ENCODE data around the gene BRD7.

BRD7 gene

GRCh38 chr16:50275428-50276325 lies 93.1 kb downstream of the BRD7 start:
- DNase-seq (ENCODE audit: extremely low read depth in 1 of 2, low read depth in 1 of 2), result no peak

- no peak for DNase-seq (ENCODE audit: extremely low read depth in 1 of 2, low read depth in 1 of 2)
These were observed 93.7 kb downstream of the BRD7 start for GRCh38 chr16:50275098-50275415.

GRCh38 chr16:50274326-50275097 lies 94.3 kb downstream of the BRD7 start:
- peak in 1 of 2 donors; percentile 37 for DNase-seq (ENCODE audit: extremely low read depth in 1 of 2, low read depth in 1 of 2)

- DNase-seq (ENCODE audit: extremely low read depth in 1 of 2, low read depth in 1 of 2), result no peak
These were observed 94.9 kb downstream of the BRD7 start for GRCh38 chr16:50273888-50274325.

GRCh38 chr16:50273382-50273690 lies 95.5 kb downstream of the BRD7 start:
- no peak for DNase-seq (ENCODE audit: extremely low read depth in 1 of 2, low read depth in 1 of 2)

GRCh38 chr16:50272687-50273381 lies 96.0 kb downstream of the BRD7 start:
- DNase-seq (ENCODE audit: extremely low read depth in 1 of 2, low read depth in 1 of 2), result no peak

GRCh38 chr16:50272111-50272571 lies 96.6 kb downstream of the BRD7 start:
- DNase-seq (ENCODE audit: extremely low read depth in 1 of 2, low read depth in 1 of 2), result no peak

- no peak for DNase-seq (ENCODE audit: extremely low read depth in 1 of 2, low read depth in 1 of 2)
These were observed 97.4 kb downstream of the BRD7 start for GRCh38 chr16:50271148-50272041.

- DNase-seq (ENCODE audit: extremely low read depth in 1 of 2, low read depth in 1 of 2), result no peak
These were observed 98.2 kb downstream of the BRD7 start for GRCh38 chr16:50270510-50271147.

- DNase-seq (ENCODE audit: extremely low read depth in 1 of 2, low read depth in 1 of 2), result no peak
These were observed 98.8 kb downstream of the BRD7 start for GRCh38 chr16:50269769-50270509.

- DNase-seq (ENCODE audit: extremely low read depth in 1 of 2, low read depth in 1 of 2), result no peak
These were observed 99.6 kb downstream of the BRD7 start for GRCh38 chr16:50269061-50269705.

GRCh38 chr16:50268352-50268751 lies 100.4 kb downstream of the BRD7 start:
- no peak for DNase-seq (ENCODE audit: extremely low read depth in 1 of 2, low read depth in 1 of 2)

- DNase-seq (ENCODE audit: extremely low read depth in 1 of 2, low read depth in 1 of 2), result no peak
These were observed 101.1 kb downstream of the BRD7 start for GRCh38 chr16:50267651-50268050.

- no peak for DNase-seq (ENCODE audit: extremely low read depth in 1 of 2, low read depth in 1 of 2)
These were observed 101.6 kb downstream of the BRD7 start for GRCh38 chr16:50267151-50267631.

- peak; percentile 72 to 73 for DNase-seq (ENCODE audit: extremely low read depth in 1 of 2, low read depth in 1 of 2)
These were observed 102.3 kb downstream of the BRD7 start, which contains the start of gene ADCY7 for GRCh38 chr16:50266337-50267091. Gene ADCY7, plus strand, starts transcription at chr16:50266551. Its CDS starts 21,629 bp downstream, at chr16:50288180.
